Activated naive CD8-positive, alpha-beta T cell treated with anti-CD3 and anti-CD28 coated beads, Interleukin-2, amount 50 U/mL, for 24 hours (primary cell): ENCODE results near the gene RGL3.
"Not testable (repeated sequence)": the region's sequence is repeated elsewhere in the genome, so short reads cannot be mapped to it uniquely, and the experiment has no call there.

Experiments used
- ATAC-seq: fragments of 150-1000 bp; cut with Tn5 transposase; one replicate; pipeline ENCODE4 v1.10.0; 2021
- DNase-seq: peaks from one replicate; pipeline ENCODE4 v3.0.0; 2021
- H3K27ac Mint-ChIP-seq: one replicate; pipeline ENCODE4 v1.8.0; 2021; ENCODE audit warnings: mild to moderate bottlenecking, mixed read lengths
- H3K27me3 Mint-ChIP-seq: one replicate; pipeline ENCODE4 v1.8.0; 2021; ENCODE audit warnings: mixed read lengths
- H3K36me3 Mint-ChIP-seq: one replicate; pipeline ENCODE4 v1.8.0; 2021; ENCODE audit warnings: low read depth, mixed read lengths
- H3K4me1 Mint-ChIP-seq: one replicate; pipeline ENCODE4 v1.8.0; 2021; ENCODE audit warnings: mixed read lengths
- H3K4me3 Mint-ChIP-seq: one replicate; pipeline ENCODE4 v1.8.0; 2021; ENCODE audit warnings: mild to moderate bottlenecking, moderate library complexity, mixed read lengths
- H3K9me3 Mint-ChIP-seq: one replicate; pipeline ENCODE4 v1.8.0; 2021; ENCODE audit warnings: mixed read lengths

RGL3 gene

GRCh38 chr19:11356676-11357550 is 62.2 kb downstream of the RGL3 start:
- ATAC-seq (no peak), DNase-seq (no peak)
- Mint-ChIP-seq H3K4me1 (peaks cover 7% of the 10 kb centered on the region), H3K27me3 (peaks cover 6% of the 10 kb centered on the region), H3K36me3 (no peaks in the 10 kb centered on the region), H3K4me3 (no peak overlapping the region), H3K27ac (no peak overlapping the region), H3K9me3 (no peaks in the 10 kb centered on the region)

- Mint-ChIP-seq H3K4me1 (peaks cover 7% of the 10 kb centered on the region), H3K9me3 (no peaks in the 10 kb centered on the region), H3K4me3 (peak overlapping the region; percentile 69), H3K36me3 (no peaks in the 10 kb centered on the region), H3K27ac (peak overlapping the region; percentile 51), H3K27me3 (peaks cover 6% of the 10 kb centered on the region)
- no peak for DNase-seq
- ATAC-seq = no peak
Observed at GRCh38 chr19:11356074-11356397, 63.1 kb downstream of the RGL3 start.

DNA sequence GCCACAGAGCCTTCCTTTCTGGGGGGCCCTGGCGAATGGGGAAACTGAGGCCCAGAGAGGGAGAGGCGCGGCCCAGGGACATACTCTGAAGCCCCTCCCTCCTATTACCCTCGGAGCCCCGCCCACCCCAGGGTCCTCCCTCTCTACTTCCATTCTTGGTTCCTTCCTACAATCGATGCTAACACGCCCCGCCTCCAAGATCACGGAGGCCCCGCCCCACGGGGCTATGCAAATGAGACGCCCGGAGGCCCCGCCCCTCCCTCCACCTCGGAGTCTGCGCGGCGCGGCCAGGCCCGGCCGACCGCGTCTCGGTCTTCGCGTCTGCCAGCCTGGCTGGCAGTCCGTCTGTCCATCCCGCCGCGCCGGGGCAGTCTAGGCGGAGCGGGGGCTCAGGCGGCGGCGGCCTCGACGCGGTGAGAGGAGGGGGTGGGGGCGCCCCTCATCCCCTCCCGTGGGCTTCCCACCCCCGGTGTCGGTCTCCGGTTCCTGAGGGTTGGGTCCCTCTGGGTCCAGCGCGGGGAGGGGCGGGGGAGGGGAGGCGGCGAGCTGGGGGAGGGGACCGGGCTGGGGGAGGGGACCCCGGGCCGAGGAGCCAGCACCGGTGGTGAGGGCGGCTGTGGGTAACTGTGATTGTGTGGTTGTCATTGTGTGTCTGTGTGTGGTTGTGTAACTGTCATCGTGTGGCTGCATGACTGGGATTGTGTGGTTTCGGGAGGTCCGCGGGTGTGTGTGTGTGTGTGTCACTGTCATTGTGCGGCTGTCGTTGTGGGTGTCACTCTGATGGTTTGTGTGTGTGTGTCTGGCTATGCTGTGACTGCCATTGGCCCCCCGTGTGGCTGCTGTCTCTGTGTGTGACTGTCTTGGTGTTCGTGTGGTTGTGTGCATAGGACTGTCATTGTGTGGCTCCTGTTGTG is 63.7 kb downstream of the RGL3 start, which contains the start of gene PLPPR2:
PLPPR2 (plus strand) TSS at position 273 of the 914 bp plus-strand sequence. CDS start 2,242 bp downstream, outside the sequence.
- peaks cover 6% of the 10 kb centered on the region for H3K27me3 Mint-ChIP-seq
- peak within 1 kb of the TSS; percentile 51 for H3K27ac Mint-ChIP-seq
- H3K4me3 Mint-ChIP-seq = peak within 1 kb of the TSS; percentile 69
- peak; percentile 86 for DNase-seq
- peak; percentile 77 for ATAC-seq
- H3K9me3 Mint-ChIP-seq = no peaks in the 10 kb centered on the region
- no peaks in the 10 kb centered on the region for H3K36me3 Mint-ChIP-seq
- H3K4me1 Mint-ChIP-seq = peaks cover 7% of the 10 kb centered on the region

DNA sequence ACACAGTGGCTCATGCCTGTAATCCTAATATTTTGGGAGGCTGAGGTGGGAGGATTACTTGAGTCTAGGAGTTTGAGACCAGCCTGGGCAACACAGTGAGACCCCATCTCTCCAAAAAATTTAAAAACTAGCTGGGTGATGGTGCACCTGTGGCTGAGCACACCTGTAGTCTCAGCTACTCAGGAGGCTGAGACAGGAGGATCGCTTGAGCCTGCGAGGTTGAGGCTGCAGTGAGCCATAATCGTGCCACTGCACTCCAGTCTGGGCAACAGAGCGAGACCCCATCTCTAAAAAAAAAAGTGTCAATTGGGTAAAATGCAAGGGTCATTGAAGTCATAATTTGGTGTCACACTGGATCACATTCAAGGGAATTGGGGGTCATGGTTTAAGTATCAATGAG is 65.0 kb downstream of the RGL3 start:
- not testable (repeated sequence) for H3K4me1 Mint-ChIP-seq, H3K4me3 Mint-ChIP-seq, H3K36me3 Mint-ChIP-seq, H3K27ac Mint-ChIP-seq, ATAC-seq, H3K9me3 Mint-ChIP-seq, H3K27me3 Mint-ChIP-seq, DNase-seq

DNA sequence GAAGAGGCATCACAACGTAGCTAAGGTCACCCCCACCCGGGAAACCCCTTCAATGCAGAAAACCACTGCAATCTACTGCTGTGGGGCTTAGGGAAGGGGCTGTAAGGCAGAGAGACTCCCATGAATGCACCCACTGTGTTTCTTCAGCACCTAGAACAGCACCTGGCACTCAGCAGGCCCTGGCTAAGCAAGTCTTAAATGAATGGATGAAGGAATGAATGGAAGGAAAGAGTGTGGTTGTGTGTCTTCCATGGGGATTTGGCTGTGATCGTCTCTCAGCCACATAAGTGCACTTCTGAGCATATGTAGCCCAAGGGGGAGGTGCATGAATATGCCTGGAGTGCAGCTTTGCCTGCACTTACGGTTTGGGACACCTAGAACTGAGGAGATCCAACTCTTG is 69.9 kb downstream of the RGL3 start:
- peaks cover 4% of the 10 kb centered on the region for H3K9me3 Mint-ChIP-seq
- no peak overlapping the region for H3K4me3 Mint-ChIP-seq
- no peaks in the 10 kb centered on the region for H3K36me3 Mint-ChIP-seq
- no peak overlapping the region for H3K27ac Mint-ChIP-seq
- DNase-seq (no peak), ATAC-seq (no peak)
- no peaks in the 10 kb centered on the region for H3K27me3 Mint-ChIP-seq
- H3K4me1 Mint-ChIP-seq = peaks cover 26% of the 10 kb centered on the region

- H3K27ac Mint-ChIP-seq = no peak overlapping the region
- peaks cover 4% of the 10 kb centered on the region for H3K9me3 Mint-ChIP-seq
- H3K27me3 Mint-ChIP-seq = no peaks in the 10 kb centered on the region
- DNase-seq (no peak), ATAC-seq (no peak)
- H3K4me3 Mint-ChIP-seq = peak overlapping the region; percentile 93
- peaks cover 27% of the 10 kb centered on the region for H3K4me1 Mint-ChIP-seq
- H3K36me3 Mint-ChIP-seq = no peaks in the 10 kb centered on the region
Observed at GRCh38 chr19:11347546-11348039, 71.5 kb downstream of the RGL3 start.

- Mint-ChIP-seq H3K4me1 (peaks cover 27% of the 10 kb centered on the region), H3K4me3 (peak within 1 kb of the TSS; percentile 93), H3K9me3 (peaks cover 4% of the 10 kb centered on the region), H3K36me3 (no peaks in the 10 kb centered on the region), H3K27me3 (no peaks in the 10 kb centered on the region), H3K27ac (peak within 1 kb of the TSS; percentile 82)
- ATAC-seq (peak; percentile 98), DNase-seq (peak; percentile 97)
Observed at GRCh38 chr19:11346104-11346940, 72.8 kb downstream of the RGL3 start, which contains the start of the genes CCDC159 and TMEM205. Gene CCDC159 (plus strand): TSS chr19:11346519. CDS start chr19:11346607, 88 bp downstream. Gene TMEM205 (minus strand): TSS chr19:11346268. CDS start chr19:11345619, 649 bp downstream.

DNA sequence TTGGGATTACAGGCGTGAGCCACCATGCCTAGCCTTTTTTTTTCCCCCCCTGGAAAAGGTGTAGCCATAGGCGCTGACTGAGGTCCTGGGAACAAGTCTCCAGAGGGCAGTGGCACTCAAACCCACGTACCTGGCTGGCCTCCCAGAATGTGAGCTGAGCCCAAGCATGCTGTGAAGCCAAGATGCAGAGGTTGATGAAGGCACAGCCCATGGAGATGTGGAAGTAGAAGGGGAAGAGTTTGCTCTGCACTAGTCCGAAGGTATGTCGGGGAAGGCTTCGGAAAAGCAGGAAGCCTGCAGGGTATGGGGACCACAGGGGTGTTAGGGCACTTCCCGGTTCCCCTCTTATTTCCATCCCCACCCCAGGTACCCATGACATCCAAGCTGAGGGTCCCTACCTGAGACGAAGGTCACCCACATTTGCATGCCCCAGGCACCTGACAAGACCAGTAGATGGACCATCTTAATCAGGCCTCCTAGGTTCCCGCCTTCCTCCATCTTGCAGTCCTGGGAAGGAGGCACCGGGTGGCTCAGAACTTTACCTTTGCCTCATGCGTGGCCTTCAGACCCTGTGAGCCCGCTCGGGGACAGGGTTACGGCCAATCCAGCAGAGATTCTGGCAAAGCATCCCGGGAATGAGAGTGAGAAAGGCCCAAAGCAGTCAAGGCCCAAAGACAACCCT is 73.9 kb downstream of the RGL3 start:
- Mint-ChIP-seq H3K4me1 (peaks cover 27% of the 10 kb centered on the region), H3K4me3 (peak overlapping the region; percentile 93), H3K36me3 (no peaks in the 10 kb centered on the region), H3K27me3 (no peaks in the 10 kb centered on the region), H3K9me3 (peaks cover 4% of the 10 kb centered on the region), H3K27ac (peak overlapping the region; percentile 82)
- no peak for DNase-seq
- ATAC-seq = no peak
